Measurements from ENCODE around the gene RTP3.

Gene RTP3

DNA sequence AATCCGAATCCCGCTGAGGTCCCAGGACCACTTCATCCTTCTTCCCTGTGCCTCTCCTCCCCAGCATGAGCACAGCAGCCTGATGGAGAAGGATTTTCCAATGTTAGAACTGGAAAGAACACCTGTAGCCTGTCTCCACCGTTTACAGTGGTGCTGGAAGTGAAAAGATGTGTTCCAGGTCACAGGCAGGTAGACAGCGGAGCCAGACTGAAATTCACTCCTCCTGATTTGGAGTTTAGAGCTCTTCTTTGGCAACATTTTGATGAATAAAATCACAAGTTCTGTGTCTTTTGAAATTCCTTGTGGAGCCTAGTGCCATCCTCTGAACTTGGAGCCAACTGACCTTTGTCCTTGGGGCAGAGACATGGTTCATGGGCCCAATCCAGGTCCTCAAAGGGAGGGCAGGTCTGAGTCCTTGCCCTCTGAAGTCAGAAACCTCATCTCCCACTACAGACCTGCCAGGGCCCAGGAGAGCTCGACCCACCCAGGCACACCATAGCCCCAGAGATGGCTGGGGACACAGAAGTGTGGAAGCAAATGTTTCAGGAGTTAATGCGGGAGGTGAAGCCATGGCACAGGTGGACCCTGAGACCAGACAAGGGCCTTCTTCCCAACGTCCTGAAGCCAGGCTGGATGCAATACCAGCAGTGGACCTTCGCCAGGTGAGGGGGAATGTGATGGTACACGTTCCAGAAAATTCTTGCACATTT, at the start of gene RTP3:
TSS of gene RTP3 (plus strand) at position 421 of the 710 bp plus-strand sequence. CDS start at position 508, 87 bp downstream.
- H2AFZ ChIP-seq (ENCODE audit: low read depth, low read length, severe bottlenecking), result no peak within 1 kb of the TSS

GRCh38 chr3:46448721-46449120, 49.1 kb upstream of the RTP3 start:
- Histone ChIP-seq H3K4me2 (ENCODE audit: low read depth, low read length, poor library complexity, severe bottlenecking) (no peak overlapping the region), H4K20me1 (ENCODE audit: low read depth, low read length) (no peaks in the 10 kb centered on the region), H3K9me2 (replicated peaks; ENCODE audit: insufficient read depth, low read length) (no peaks in the 10 kb centered on the region), H3F3A (ENCODE audit: insufficient read depth) (no peaks in the 10 kb centered on the region), H3K36me3 (ENCODE audit: low read length) (no peaks in the 10 kb centered on the region), H3K27ac (ENCODE audit: low read depth, low read length) (no peak overlapping the region), H3K27me3 (ENCODE audit: low read length) (no peaks in the 10 kb centered on the region), H2AFZ (ENCODE audit: low read depth, low read length, severe bottlenecking) (no peak overlapping the region), H3K9me3 (ENCODE audit: insufficient read depth, low read length) (no peaks in the 10 kb centered on the region), H3K79me2 (ENCODE audit: insufficient read depth, low read length) (no peaks in the 10 kb centered on the region), H3K9ac (ENCODE audit: low read length) (no peak overlapping the region), H3K4me3 (ENCODE audit: insufficient read depth, low read length, poor library complexity, severe bottlenecking) (no peak overlapping the region)
- TF ChIP-seq CTCF (IDR thresholded peaks at IDR 0.05; ENCODE audit: insufficient read depth, low read length, poor library complexity, severe bottlenecking), result no peak
- TF ChIP-seq EZH2phosphoT487 (conservative IDR thresholded peaks at IDR 0.05; ENCODE audit: low read length), result no peak

More for the DNA sequence above, at the start of gene RTP3:
- Histone ChIP-seq H3K4me3 (ENCODE audit: insufficient read depth, low read length, poor library complexity, severe bottlenecking) (no peak within 1 kb of the TSS), H3K36me3 (ENCODE audit: low read length) (no peaks in the 10 kb centered on the region), H3F3A (ENCODE audit: insufficient read depth) (no peaks in the 10 kb centered on the region), H3K27ac (ENCODE audit: low read depth, low read length) (no peak within 1 kb of the TSS), H4K20me1 (ENCODE audit: low read depth, low read length) (no peaks in the 10 kb centered on the region), H3K27me3 (ENCODE audit: low read length) (no peaks in the 10 kb centered on the region), H3K9me2 (replicated peaks; ENCODE audit: insufficient read depth, low read length) (no peaks in the 10 kb centered on the region), H3K9me3 (ENCODE audit: insufficient read depth, low read length) (no peaks in the 10 kb centered on the region), H3K4me2 (ENCODE audit: low read depth, low read length, poor library complexity, severe bottlenecking) (no peak within 1 kb of the TSS), H3K79me2 (ENCODE audit: insufficient read depth, low read length) (no peaks in the 10 kb centered on the region), H3K9ac (ENCODE audit: low read length) (peak within 1 kb of the TSS; percentile 38; the same call in 1 of the 2 replicates)
- no peak for TF ChIP-seq EZH2phosphoT487 (conservative IDR thresholded peaks at IDR 0.05; ENCODE audit: low read length)
- TF ChIP-seq CTCF (IDR thresholded peaks at IDR 0.05; ENCODE audit: insufficient read depth, low read length, poor library complexity, severe bottlenecking), result no peak

DNA sequence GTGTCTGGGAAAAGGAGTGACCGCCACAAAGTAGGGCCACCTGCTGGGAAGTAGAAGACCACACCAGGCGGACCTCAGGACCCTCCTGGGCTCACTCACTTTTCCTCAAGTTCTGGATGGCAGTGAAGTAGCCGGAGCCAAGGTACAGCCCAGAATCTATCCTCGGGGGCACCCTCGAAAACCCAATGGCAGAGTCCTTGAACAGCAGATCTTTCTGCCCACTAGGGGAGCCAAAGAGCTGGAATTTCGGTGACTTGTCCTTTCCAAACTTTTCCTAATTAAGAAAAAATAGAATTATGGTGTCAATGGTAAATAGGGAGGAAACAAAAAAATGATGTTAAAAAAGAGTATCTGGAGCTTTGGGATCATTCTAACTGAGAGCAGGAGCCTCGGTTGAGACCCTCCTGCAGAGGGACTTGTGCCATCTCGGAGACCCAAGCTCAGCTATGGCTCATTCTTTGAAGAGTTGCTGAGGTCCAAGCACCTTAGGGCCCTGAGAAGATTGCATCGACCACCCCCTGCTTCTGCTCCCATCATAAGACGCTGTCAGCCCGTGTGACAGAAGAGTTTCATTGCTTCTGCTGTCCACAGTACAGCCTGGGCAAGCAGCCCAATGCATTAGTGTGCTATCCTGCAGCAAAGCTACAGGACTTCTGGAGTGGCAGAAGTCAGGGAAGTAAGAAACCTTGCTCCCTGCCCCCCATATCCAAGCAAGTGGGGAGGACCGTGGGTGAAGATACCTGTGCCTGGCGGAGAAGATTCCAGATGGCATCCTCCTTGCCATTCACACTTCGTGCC, 47.8 kb upstream of the RTP3 start:
- Histone ChIP-seq H3K27me3 (ENCODE audit: low read length) (no peaks in the 10 kb centered on the region), H3K27ac (ENCODE audit: low read depth, low read length) (no peak overlapping the region), H3K9ac (ENCODE audit: low read length) (no peak overlapping the region), H3K4me3 (ENCODE audit: insufficient read depth, low read length, poor library complexity, severe bottlenecking) (no peak overlapping the region), H3K9me2 (replicated peaks; ENCODE audit: insufficient read depth, low read length) (no peaks in the 10 kb centered on the region), H3K9me3 (ENCODE audit: insufficient read depth, low read length) (no peaks in the 10 kb centered on the region), H3K36me3 (ENCODE audit: low read length) (no peaks in the 10 kb centered on the region), H3K4me2 (ENCODE audit: low read depth, low read length, poor library complexity, severe bottlenecking) (no peak overlapping the region), H4K20me1 (ENCODE audit: low read depth, low read length) (no peaks in the 10 kb centered on the region), H3F3A (ENCODE audit: insufficient read depth) (no peaks in the 10 kb centered on the region), H2AFZ (ENCODE audit: low read depth, low read length, severe bottlenecking) (no peak overlapping the region), H3K79me2 (ENCODE audit: insufficient read depth, low read length) (no peaks in the 10 kb centered on the region)
- no peak for TF ChIP-seq EZH2phosphoT487 (conservative IDR thresholded peaks at IDR 0.05; ENCODE audit: low read length)
- peak; percentile 77 for TF ChIP-seq CTCF (IDR thresholded peaks at IDR 0.05; ENCODE audit: insufficient read depth, low read length, poor library complexity, severe bottlenecking)

Measured in SU-DHL-6 (cell line).